GM12892 (cell line): ENCODE results near the gene RNF43.

ENCODE experiments used
- DNase-seq: peaks from one replicate; pipeline ENCODE4 v3.0.0; 2011; ENCODE audit not compliant: insufficient read length
- FAIRE-seq: peaks from 2 replicates; lab custom pipeline; 2011; peaks lifted over from hg19 to GRCh38; lab: Jason Lieb, UNC
- POLR2A ChIP-seq: IDR thresholded peaks from 2 replicates; pipeline ENCODE4 v1.6.1; 2011; ENCODE audit warnings: low read depth, low read length, control low read depth
- POLR2AphosphoS5 ChIP-seq: IDR thresholded peaks from 2 replicates; pipeline ENCODE4 v1.6.1; 2011; ENCODE audit warnings: low read depth, low read length, control low read depth
- TAF1 ChIP-seq: IDR thresholded peaks from 2 replicates; pipeline ENCODE4 v1.6.1; 2011; ENCODE audit warnings: low read depth, mild to moderate bottlenecking, control low read depth, low read length, borderline replicate concordance

Gene RNF43

GRCh38 chr17:58416396-58416795, 938 bp downstream of the RNF43 start:
- FAIRE-seq (no peak), DNase-seq (no peak)
- TF ChIP-seq POLR2AphosphoS5 (no peak), TAF1 (no peak), POLR2A (no peak)

- TF ChIP-seq TAF1 (no peak), POLR2AphosphoS5 (no peak), POLR2A (no peak)
- no peak for DNase-seq
- peak; percentile 66 for FAIRE-seq
Measured at GRCh38 chr17:58415371-58416055, 1.8 kb downstream of the RNF43 start.

- TF ChIP-seq POLR2A: no peak
- no peak for TF ChIP-seq POLR2AphosphoS5
- TF ChIP-seq TAF1: no peak
- FAIRE-seq (no peak), DNase-seq (no peak)
Measured at GRCh38 chr17:58414596-58414997, 2.7 kb downstream of the RNF43 start.

- DNase-seq (no peak), FAIRE-seq (no peak)
- TF ChIP-seq TAF1: no peak
- no peak for TF ChIP-seq POLR2AphosphoS5
- TF ChIP-seq POLR2A: no peak
Measured at GRCh38 chr17:58413684-58414083, 3.6 kb downstream of the RNF43 start.

- FAIRE-seq (no peak), DNase-seq (no peak)
- TF ChIP-seq TAF1 (no peak), POLR2A (no peak)
Measured at GRCh38 chr17:58412961-58413586, 4.3 kb downstream of the RNF43 start.

- no peak for FAIRE-seq
- TF ChIP-seq POLR2AphosphoS5 (no peak), POLR2A (no peak), TAF1 (no peak)
- DNase-seq: no peak
Measured at GRCh38 chr17:58412064-58412703, 5.2 kb downstream of the RNF43 start.

- TF ChIP-seq POLR2A: no peak
- no peak for TF ChIP-seq POLR2AphosphoS5
- no peak for TF ChIP-seq TAF1
- DNase-seq: no peak
- FAIRE-seq: no peak
Measured at GRCh38 chr17:58411408-58411894, 5.9 kb downstream of the RNF43 start.

- FAIRE-seq (no peak), DNase-seq (no peak)
- no peak for TF ChIP-seq TAF1
Measured at GRCh38 chr17:58410714-58411407, 6.5 kb downstream of the RNF43 start.

GRCh38 chr17:58409432-58409831, 7.9 kb downstream of the RNF43 start:
- TF ChIP-seq POLR2AphosphoS5 (no peak), TAF1 (no peak)
- FAIRE-seq (no peak), DNase-seq (no peak)

- no peak for FAIRE-seq
Measured at GRCh38 chr17:58403311-58403710, 14.0 kb downstream of the RNF43 start.

GRCh38 chr17:58402679-58403078, 14.7 kb downstream of the RNF43 start:
- DNase-seq (no peak), FAIRE-seq (no peak)
- TF ChIP-seq TAF1: no peak
- no peak for TF ChIP-seq POLR2A
- no peak for TF ChIP-seq POLR2AphosphoS5

More at GRCh38 chr17:58403311-58403710, 14.0 kb downstream of the RNF43 start:
- no peak for DNase-seq
- TF ChIP-seq POLR2A (no peak), TAF1 (no peak), POLR2AphosphoS5 (no peak)

- FAIRE-seq: no peak
- no peak for DNase-seq
- TF ChIP-seq POLR2AphosphoS5 (no peak), TAF1 (no peak), POLR2A (no peak)
Measured at GRCh38 chr17:58402047-58402446, 15.3 kb downstream of the RNF43 start.
